HG03378 (cell line): ENCODE data around the gene RBM18.

Experiments used
- ATAC-seq: cut with Tn5 transposase; IDR thresholded peaks from one replicate; pipeline ENCODE4 v1.9.1; 2021; ENCODE audit warnings: mild to moderate bottlenecking, moderate library complexity; ENCODE audit not compliant: unreplicated experiment

RBM18 gene, protein sequence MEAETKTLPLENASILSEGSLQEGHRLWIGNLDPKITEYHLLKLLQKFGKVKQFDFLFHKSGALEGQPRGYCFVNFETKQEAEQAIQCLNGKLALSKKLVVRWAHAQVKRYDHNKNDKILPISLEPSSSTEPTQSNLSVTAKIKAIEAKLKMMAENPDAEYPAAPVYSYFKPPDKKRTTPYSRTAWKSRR

DNA sequence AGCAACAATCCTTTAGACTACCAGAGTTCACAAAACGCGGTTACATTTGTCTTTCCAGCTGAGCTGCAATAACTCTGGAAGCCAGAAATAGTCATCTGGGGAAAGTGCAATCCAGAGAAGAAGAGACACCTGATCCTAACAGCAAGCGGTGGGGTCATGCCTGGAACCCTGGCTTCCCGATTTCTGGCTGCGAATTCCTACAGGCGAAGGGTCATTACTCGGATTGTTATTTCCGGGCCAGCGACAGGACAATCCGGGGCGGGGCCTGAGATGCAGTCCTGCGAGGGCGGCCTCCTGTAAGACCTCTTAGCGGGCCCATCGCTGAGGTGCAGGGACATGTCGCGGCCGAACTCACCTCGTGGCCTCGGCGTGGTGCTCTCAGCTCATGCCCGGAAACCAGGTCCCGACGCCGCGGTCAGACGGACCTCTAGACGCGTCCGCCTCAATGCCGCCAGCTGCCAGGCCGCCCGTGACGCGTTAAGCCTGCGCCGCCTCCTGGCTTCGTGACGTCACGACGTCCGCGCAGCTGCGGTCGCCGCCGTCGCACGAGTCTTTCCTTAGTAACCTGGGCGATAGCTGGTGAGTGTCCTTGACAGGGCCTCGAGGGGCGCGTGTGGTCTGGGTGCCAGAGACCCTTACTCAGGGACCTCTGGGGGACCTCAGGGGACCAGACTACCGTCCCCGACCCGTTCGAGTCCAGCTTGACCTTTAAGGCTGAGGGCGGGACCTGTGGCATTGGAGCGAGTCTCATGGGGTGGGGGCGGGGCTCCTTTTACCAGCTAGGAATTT lies at the start of gene RBM18, which contains the start of gene MRRF:
Gene RBM18, minus strand, starts transcription at position 481 of the 789 bp plus-strand sequence. CDS start 3,348 bp downstream, outside the sequence.
Gene MRRF, plus strand, starts transcription at position 523 of the 789 bp plus-strand sequence. CDS start 6,010 bp downstream, outside the sequence.
- ATAC-seq = peak; percentile 79

DNA sequence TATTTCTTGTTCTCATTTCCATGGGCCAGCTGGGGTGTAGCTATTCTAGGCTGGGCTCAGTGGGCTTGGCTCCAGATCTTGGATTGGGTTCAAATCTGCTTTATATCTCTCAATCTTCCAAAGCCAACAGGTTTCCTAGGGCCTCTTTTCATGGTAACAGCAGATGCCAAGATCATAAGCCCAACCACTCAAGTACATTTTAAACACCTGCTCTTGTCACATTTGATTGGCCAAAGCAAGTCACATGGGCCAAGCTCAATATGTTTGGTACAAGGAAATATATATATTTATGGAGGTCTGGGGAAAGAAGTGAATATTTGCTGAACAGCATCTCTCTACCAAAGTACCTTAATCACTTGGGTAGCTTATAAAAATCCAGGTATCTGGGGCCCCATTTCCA lies 49.5 kb upstream of the RBM18 start:
- no peak for ATAC-seq

DNA sequence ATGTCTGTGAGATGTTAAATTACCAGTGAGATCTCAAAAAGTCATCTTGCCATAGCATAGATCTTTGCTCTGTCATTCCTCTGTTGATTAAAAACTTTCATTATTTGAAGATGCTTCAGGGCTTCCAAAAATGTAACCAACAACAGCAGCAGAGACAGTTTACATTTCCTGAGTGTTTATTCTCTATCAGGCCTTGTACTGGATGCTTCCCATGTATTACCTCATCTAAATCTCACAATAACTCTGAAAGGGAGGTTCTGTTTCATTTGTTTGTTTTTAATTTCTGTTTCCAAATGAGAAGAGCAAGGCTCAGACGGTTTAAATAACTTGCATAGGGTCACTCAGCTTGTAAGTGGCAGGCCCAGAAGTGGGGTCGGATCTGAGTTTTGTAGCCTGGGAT lies 45.2 kb upstream of the RBM18 start:
- no peak for ATAC-seq

GRCh38 chr9:122307925-122308324 lies 43.3 kb upstream of the RBM18 start:
- no peak for ATAC-seq

DNA sequence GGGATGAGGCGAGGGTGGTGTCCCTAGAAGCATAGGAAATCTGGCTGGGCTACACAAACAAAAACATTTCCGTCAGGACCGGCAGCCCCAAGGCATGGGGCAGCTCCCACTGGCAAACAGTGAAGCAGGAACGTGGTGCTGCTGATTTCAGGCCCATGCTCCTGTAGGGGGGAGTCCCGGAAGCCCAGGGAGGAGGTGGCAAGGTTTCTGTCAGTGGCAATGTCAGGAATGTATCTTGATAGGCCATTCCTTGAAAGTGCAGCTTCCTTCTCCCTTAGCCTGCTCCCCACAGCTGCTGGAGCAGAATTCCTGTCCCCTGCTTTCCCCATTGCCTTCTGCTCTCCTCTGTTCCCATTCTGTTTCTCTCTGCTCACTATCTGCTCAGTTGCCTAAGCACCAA lies 42.4 kb upstream of the RBM18 start:
- ATAC-seq = no peak

DNA sequence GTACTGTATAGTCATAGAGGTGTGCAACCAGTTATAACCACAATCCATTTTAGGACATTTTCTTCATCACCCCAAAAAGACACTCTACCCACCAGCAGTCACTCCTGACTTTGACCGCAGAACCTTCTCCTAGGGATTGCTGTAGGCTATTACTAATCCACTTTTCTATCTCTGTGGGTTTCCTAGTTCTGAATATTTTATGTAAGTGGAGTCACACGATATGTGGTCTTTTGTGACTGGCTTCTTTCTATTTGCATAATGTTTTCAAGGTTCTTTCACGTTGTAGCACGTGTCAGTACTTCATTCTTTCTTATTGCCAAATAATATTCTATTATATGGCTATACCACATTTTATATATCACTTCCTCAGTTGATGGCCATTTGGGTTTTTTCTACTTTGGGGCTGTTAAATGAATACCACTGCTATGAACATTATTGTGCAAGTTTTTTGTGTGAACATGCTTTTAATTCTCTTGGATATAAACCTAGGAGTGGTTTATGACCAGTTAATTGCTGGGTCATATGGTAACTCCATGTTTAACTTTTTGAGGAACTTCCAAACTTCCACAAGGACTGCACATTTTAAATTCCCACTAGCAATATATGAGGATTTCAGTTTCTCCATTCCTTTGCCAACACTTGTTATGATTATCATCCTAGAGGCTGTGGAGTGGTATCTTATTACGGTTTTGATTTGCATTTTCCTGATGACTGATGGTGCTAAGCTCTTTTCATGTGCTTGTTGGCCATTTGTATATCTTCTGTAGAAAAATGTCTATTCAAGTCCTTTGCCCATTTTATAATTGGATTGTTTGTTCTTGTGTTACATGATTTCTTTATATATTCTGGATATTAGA lies 37.8 kb upstream of the RBM18 start:
- ATAC-seq = no peak

GRCh38 chr9:122297512-122297911 lies 32.9 kb upstream of the RBM18 start:
- ATAC-seq = no peak

GRCh38 chr9:122294531-122294930 lies 29.9 kb upstream of the RBM18 start:
- no peak for ATAC-seq

GRCh38 chr9:122291458-122291857 lies 26.8 kb upstream of the RBM18 start:
- ATAC-seq = no peak

- ATAC-seq = no peak
Observed at GRCh38 chr9:122287214-122287720, 22.6 kb upstream of the RBM18 start.

DNA sequence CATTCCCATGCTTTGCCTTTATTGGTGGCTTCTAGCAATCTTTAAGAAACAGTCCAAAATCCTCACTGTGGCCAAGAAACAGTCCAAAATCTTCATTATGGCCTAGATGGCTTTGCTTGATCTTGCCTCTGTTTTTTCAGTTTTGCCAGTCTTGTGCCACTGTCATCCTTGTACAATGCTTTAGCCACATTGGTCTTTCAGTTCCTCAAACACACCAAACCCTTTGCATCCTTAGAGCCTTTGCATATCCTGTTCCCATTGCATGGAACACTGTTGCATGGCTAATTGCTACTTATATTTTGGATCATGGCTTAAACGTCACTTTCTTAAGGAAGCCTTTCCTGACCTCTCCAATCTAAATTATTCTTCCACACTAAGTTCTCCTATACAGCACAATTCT lies 22.1 kb upstream of the RBM18 start:
- ATAC-seq = no peak

DNA sequence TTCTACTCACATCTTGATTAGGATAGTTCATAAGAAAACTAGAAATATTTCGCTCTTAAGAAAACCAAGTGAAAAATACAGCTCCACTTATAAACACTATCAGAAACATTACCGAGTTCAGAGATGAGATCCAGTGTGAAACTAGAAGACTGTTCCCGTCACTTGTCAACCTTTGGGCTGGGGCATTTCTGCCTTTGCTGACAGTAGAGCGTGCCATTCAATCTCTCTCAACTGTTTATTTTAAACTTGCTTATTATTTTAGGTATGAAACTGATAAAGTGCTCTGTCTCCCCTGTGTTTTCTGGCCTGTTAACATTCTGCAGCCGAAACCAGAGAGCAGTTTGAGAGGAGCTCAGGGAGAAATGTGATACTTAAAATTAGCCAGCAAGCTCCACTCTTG lies 16.7 kb upstream of the RBM18 start:
- no peak for ATAC-seq

DNA sequence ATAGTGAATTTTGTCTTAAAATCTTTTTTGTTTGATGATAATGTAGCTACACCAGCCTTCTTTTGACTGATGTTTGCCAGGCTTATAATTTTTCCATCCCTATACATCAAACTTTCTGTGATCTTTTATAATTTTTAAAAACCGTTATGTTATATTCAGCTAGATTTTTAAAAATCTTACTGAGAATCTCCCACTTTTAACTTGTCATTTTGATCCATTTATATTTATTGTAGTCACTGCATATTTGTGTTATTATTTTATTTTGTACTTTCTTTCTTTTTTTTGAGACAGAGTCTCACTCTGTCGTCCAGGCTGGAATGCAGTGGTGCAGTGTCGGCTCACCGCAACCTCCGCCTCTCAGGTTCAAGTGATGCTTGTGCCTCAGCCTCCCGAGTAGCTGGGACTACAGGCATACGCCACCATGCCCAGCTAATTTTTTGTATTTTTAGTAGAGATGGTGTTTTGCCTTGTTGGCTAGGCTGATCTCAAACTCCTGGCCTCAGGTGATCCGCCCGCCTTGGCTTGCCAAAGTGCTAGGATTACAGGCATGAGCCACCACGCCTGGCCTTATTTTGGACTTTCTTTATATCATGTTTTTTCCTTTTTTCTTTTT lies 12.8 kb upstream of the RBM18 start:
- no peak for ATAC-seq

DNA sequence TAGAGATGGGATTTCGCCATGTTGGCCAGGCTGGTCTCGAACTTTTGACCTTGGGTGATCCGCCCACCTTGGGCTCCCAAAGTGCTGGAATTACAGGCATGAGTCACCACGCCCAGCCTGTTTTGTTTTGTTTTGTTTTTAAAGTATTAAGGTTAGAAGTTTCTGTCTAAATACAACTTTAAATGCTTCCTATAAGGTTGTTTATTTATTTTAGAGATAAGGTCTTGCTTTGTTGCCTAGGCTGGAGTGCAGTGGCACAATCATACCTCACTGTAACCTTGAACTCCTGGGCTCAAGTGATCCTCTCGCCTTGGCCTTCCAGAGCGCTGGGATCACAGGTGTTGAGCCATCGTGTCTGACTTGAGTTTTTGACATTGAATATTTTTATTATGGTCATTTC lies 11.5 kb upstream of the RBM18 start:
- no peak for ATAC-seq

DNA sequence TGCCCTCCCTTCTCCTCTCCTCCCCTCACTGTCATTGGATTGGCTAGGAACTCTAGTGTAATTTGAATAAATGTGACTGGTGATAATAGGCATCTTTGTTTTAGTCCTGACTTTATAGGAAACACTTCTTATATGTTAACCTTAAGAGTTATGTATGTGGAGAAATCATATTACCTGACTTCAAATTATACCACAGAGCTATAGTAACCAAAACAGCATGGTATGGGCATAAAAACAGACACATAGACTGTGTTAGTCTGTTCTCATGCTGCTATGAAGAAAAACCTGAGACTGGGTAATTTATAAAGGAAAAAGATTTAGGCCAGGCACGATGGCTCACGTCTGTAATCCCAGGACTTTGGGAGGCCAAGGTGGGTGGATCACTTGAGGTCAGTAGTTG lies 9.4 kb upstream of the RBM18 start:
- ATAC-seq = no peak

DNA sequence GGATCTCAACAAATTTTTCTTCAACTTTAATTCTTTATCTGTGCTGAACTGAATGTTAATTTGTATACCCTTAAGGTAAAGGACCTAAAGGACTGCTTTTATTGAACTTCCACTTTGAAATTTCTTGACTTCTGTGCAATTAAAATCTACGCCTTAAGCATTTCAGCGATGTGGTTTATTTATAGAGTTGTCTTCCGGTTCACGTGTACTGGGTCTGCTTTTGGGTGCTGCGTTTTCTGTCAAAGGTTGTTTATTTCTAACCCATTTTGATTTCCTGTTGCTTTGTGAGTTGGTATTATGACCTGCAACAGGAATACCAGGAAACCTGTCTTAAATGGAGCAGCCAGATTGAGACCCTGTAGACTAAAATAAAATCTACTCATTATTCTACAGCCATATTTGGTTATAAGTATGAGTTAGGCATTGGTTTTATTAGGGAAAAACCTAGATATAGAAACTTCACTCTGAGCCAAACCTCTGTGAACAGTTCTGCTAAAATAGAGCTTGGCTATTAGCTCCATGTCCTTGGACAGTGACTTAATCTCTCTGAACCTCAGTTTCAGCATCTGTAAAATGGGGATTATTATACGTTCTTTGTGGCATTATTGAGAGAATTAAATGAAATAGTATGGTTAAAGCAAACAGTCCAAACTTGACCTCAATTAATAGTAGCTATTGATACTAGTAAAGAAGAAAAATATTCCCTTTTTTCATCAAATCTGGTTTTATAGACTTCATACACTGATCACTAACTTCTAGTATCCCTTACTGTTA lies 3.6 kb upstream of the RBM18 start:
- no peak for ATAC-seq

DNA sequence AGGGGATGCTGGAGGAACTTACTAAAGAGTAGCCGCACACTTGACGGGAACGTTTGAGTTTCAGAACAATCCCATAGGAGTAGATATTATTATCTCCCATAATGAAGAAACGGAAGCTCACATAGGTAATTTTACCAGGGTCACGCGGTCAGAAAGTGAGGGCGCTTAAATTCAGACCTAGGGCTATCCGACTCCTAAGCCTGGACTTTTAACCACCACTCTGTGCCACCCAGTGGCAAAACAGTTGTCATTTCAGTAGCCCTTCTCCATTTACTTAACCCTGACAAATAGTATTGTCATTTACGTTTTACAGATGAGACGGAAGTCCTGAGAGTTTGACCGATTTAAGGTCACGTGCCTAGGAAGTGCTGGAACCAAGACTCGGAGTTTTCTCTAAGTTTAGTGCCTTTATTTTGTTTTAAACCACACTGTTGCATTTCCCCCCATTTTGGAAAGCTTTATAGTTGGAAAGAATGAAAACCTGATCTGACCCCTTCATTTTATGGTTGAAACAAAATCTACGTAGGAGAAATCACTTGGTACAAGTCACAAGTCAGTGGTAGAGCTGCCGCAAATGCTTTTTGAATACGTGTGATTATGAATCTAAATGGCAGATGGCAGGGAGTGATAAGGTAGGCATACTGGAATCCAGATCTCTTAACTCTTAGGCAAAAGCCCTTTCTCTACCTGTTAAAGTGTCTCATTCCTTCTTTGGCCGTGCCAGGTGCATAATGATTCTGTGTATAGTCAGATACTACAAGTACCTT lies 692 bp upstream of the RBM18 start:
- ATAC-seq = peak; percentile 42

DNA sequence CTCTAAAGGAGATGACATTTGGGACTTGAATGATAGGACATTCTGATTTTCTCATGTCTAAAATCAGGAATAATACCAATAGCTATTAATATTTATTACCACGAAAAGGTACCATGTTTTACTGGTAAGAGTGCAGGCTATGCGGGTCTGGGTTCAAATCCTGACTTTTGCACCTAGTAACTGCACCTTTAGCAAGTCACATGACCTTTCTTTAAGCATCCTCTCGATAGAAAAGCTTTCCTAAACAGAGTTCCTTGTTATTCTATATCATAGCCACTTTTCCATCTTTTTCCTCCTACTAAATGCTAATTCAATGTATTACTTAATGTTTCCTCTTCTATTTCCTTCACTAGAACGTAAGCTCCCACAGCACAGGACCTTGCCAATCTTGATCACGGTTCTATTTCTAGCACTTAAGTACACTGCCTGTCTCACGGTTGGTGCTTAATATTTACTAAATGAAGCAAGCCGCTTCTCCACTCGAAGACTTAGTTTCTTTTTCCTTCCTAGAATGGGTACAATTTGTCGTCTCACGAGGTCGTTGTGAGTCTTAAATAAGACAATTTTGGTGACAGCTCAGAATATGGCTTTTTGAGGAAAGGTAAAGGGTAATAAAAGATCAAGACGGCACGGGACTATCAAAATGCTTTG lies 816 bp downstream of the RBM18 start:
- no peak for ATAC-seq

GRCh38 chr9:122262073-122262472 lies 2.6 kb downstream of the RBM18 start:
- ATAC-seq = no peak
